RPMI7951 (cell line): ENCODE results near the gene TMF1. TPM values are rescaled to one million over a fixed set of nuclear protein-coding genes. Genes with fewer than 3 reads are reported as not detected.

Source experiments
- DNase-seq: peaks from one replicate; pipeline ENCODE4 v3.0.0-alpha.2; 2012; ENCODE audit warnings: low read depth
- total RNA-seq: library from RNA; depleted of rRNA; stranded (reverse); fragments of >200 nt; shearing (Covaris generic); gene quantifications from 2 replicates; pipeline ENCODE4 v1.2.3, GENCODE V29; 2014

Gene TMF1
- total RNA-seq, 1 experiment from 2014 or later, result 27.3 TPM

DNA sequence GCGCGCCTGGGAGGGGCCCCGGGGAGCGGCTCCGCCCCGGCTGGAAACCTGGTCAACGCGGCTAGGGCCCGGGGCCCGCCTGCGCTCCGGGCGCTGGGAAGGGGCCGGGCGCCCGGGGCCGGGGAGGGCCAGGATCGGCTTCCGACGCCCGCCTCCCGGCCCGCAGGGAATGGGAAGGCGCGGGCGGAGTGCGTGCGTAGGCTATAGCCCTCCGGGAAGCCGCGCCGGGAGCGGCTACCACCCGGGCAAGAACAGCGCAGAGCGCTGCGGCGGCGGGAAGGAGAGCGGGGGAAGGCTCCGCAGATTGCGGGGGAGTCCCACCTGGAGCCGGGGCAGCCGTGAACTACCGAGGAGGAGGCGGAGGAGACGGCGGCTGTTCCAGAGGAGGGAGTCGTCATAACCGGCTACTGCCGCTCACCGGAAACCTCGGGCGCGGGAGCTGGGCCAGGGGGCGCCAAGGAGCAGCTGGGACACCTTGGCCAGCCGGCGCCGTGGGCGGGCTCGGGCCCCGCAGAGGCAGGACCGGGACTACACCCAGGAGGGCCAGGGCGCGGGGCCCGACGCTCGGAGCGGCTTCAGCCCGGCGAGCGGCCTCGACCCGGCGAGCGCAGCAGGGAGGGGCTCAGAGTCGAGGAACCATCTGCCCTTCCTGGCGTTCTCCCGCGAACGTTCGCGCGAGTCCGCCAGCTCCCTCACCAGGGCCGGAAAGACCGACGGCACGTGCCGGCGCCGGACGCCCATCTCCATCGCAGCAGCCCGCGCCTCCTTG is 38.7 kb downstream of the TMF1 start, which contains the start of gene EOGT:
EOGT (minus strand) TSS at position 432 of the 769 bp plus-strand sequence. CDS start 3,838 bp downstream, outside the sequence.
- DNase-seq, result peak; percentile 85

GRCh38 chr3:69012800-69013252 is 39.3 kb downstream of the TMF1 start:
- DNase-seq, result peak; percentile 58

DNA sequence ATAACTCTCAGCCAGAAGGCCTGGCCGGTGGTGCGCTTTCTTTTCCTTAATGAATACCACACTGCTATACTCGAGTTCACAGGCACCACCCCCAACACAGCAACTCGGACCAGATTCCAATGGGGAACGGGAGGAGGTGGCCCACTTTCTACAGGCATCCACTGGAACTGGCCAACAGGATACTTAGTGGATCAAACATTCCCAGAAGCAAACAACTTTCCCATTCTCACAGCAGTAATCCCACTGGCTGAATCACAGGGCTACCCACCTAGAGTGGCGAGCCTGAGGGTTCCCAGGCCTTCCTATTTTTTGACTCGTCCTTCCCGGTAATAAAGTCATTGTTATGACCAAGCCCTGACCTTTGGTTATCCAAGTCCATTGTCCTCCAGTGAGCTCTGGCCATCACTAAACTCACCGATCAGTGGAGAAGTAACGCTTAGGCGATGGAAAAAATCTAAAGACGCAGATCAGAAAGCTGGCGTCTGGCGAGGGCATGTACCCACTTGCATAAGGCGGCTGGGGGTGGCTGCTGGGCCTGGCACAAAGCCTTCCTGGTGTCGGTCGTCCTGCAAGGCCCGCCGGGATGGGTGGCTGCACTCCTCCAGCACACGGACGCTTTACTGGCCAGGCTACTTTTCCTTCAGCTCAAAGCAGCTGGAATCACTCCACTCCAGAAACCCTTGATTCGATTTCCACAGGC is 39.9 kb downstream of the TMF1 start:
- peak; percentile 15 for DNase-seq

- no peak for DNase-seq
Observed at GRCh38 chr3:69011096-69011730, 40.9 kb downstream of the TMF1 start.

- peak; percentile 19 for DNase-seq
Observed at GRCh38 chr3:69009559-69010410, 42.3 kb downstream of the TMF1 start.

- DNase-seq, result peak; percentile 20
Observed at GRCh38 chr3:69008980-69009379, 43.2 kb downstream of the TMF1 start.

DNA sequence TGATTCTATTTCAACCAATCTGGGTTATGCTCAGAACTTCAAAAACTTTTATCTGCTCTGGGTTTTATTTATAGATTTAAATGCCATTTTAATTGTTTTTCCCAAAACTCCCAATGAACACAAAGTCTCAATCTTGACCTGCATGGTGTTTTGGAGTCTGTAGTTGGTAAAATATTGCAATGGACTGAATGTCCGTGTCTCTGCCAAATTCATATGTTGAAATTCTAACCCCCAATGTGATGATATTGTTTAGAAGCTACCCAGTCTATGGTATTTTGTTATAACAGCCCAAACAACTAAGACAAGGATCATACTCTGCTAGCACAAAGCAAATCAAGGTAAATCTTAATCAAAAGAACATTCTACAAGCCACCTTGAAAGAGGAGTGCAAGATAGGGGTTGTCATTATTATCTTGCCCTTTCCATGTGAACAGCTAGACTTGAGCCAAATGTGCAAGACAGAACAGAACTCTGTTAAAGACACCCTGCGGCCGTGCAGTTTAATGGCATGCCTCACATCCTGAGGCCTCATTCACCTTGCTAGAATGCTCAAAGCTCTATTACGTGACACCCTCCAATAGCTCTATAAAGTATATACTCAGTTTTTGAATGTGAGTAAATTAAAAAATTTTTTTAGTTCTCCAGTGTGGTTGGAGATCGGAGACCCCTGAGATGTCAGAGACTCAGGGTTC is 46.2 kb downstream of the TMF1 start:
- DNase-seq, result no peak

GRCh38 chr3:69005071-69005790 is 46.9 kb downstream of the TMF1 start:
- no peak for DNase-seq

- DNase-seq, result no peak
Observed at GRCh38 chr3:69004138-69004537, 48.0 kb downstream of the TMF1 start.

DNA sequence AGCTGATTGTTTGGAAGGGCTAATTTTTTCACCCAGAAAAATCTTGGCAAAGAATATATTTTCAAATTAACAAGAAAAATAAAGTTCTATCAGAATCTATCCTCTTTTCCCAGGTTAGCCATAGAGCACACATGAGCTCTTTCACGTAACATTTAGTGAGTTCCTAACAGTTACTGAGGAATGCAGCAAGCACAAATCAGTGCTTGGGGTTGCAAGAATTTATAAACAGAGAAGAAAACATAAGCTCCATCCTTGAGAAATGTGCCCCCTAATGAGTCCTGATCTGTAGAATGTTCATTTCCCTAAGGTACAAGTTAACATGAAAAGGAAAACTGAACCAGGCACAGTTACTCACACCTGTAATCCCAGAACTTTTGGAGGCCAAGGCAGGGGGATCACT is 52.5 kb downstream of the TMF1 start:
- no peak for DNase-seq

- DNase-seq, result no peak
Observed at GRCh38 chr3:68999158-68999557, 53.0 kb downstream of the TMF1 start.

- DNase-seq, result no peak
Observed at GRCh38 chr3:68997887-68998286, 54.2 kb downstream of the TMF1 start.

DNA sequence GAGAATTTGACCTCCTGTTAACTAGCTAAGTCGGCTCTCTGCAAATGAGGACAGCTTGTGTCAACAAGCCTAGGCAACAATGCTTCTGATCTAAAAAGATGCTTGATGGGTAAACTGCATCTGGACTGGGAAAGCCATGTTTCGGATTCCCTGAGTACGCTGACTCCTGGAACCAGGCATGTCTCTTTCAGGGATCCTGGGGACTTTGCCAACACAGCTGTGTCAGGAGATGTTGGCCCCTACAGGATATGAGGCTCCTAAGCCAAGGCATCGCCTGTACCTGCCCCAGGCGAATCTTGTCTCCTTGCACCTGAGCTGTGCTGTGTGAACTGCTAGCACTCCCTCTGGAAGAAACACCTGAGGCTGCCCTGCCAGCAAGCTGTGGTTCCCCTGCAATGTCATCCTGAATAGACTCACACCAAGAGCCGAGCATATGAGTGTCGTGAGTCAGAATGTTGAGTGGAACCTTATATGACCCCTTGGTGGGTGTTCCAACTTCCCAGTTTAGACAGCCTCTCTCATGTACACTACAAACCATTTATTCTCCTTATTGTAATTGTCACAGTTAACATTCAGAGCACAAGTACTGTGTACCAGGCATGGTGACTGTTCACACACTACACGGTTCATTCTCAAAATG is 55.7 kb downstream of the TMF1 start:
- DNase-seq, result no peak

DNA sequence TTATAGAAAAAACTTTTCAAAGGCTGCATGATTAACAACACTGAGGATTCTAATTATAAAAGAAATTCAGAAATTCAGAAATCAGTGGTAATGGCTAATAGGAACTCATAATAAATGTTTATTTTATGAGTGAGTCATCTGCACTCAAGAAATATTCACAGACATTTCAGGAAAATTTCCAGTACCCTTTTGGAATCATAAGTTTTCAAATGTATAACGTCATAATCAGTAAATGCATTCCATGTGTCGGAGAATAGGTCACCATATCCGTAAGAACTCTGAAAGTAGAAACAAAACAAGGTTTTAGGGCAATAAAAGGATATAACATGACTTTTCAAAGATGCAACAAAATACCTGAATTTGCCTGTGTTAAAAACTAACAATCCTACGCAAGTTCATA is 63.4 kb downstream of the TMF1 start:
- DNase-seq, result no peak

- no peak for DNase-seq
Observed at GRCh38 chr3:68987322-68987721, 64.8 kb downstream of the TMF1 start.

- no peak for DNase-seq
Observed at GRCh38 chr3:68986496-68987208, 65.5 kb downstream of the TMF1 start.

- no peak for DNase-seq
Observed at GRCh38 chr3:68985146-68985790, 66.9 kb downstream of the TMF1 start.

DNA sequence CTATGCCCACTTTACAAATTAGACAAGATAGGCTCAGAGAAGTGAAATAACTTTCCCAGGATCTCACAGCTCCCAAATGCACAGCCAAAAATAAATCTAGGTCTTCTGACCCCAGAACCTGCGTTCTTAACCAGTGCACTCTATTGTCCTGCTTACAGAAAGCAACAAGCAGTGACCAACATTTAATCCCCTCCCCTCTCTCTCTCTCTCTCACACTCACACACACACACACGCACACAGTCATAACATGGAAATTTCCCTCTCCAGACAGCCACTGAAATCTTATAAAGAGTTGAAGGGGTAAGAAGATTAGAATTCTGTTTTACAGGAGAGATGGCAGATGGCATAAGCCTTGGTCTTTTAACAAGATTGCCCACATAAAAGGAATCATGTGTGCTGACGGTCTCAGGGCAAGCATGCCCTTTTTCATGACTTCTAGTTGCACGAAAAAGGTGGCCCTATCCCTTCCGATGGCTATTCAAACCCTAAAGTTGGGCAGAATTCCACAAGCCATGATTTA is 68.1 kb downstream of the TMF1 start:
- no peak for DNase-seq
